HepG2 (cell line): ENCODE results near the gene DPCD. TPM values are rescaled to one million over a fixed set of nuclear protein-coding genes. Genes with fewer than 3 reads are reported as not detected.

Source experiments
- ATAC-seq: fragments of 200-7000 bp; cut with Tn5 transposase; 3 replicates; pipeline ENCODE4 v1.9.1; 2020; ENCODE audit warnings: mild to moderate bottlenecking, moderate library complexity
- BruUV-seq: library from RNA; stranded (reverse); fragments of 400-500 nt; replicated peaks from 2 replicates; lab custom pipeline; 2021; lab: Mats Ljungman, UMichigan
- CTCF ChIA-PET: fragments of 300-600 bp; formaldehyde crosslinking; extraction: SDS; loops from one replicate; lab custom pipeline; 2021; ENCODE audit warnings: low total read pairs, inconsistent platforms, low intra/inter-chr PET ratio; lab: Yijun Ruan, JAX
- POLR2A ChIA-PET: fragments of 350-600 bp; sonication (Branson Sonifier 250); formaldehyde crosslinking; loops from one replicate; lab custom pipeline; 2020; ENCODE audit warnings: antibody characterized with exemption, inconsistent platforms; lab: Yijun Ruan, JAX
- DNase-seq: peaks from one replicate; pipeline ENCODE4 v3.0.0-alpha.2; 2015; ENCODE audit warnings: low spot score
- FAIRE-seq: peaks from 3 replicates; lab custom pipeline; 2011; peaks lifted over from hg19 to GRCh38; lab: Jason Lieb, UNC
- H2AFZ ChIP-seq: one replicate; pipeline ENCODE4 v1.6.1; 2011; ENCODE audit warnings: low read length, inconsistent platforms
- H3K27ac ChIP-seq: fragments of 300-600 bp; 3 replicates; pipeline ENCODE4 v1.8.0; 2011; ENCODE audit warnings: mixed run types, mild to moderate bottlenecking, mixed read lengths, low read length, inconsistent platforms; ENCODE audit not compliant: insufficient read depth; ENCODE audit errors: extremely low read length
- H3K27me3 ChIP-seq, 2 experiments: fragments of 200-600 bp in 1 of 2; 2 replicates in 1 of 2; 3 replicates in 1 of 2; pipeline versions ENCODE4 v1.6.0 to v1.8.0; 2011; ENCODE audit warnings: low read length in 2 of 2, mild to moderate bottlenecking in 2 of 2, moderate library complexity in 2 of 2, inconsistent platforms in 1 of 2; ENCODE audit not compliant: insufficient read depth in 2 of 2, control insufficient read depth in 1 of 2
- H3K36me3 ChIP-seq, 2 experiments: fragments of 200-600 bp in 1 of 2; replicated peaks in 1 of 2; 2 replicates in 1 of 2; 3 replicates in 1 of 2; pipeline versions ENCODE4 v1.5.1 to v1.8.0; 2011; ENCODE audit warnings: low read length in 2 of 2, inconsistent platforms in 1 of 2; ENCODE audit not compliant: insufficient read depth in 2 of 2, control insufficient read depth in 1 of 2
- H3K4me1 ChIP-seq: 2 replicates; pipeline ENCODE4 v1.5.1; 2012; ENCODE audit warnings: low read length, inconsistent platforms; ENCODE audit not compliant: insufficient read depth
- H3K4me2 ChIP-seq: 2 replicates; pipeline ENCODE4 v1.6.0; 2011; ENCODE audit warnings: low read depth, low read length, inconsistent platforms
- H3K4me3 ChIP-seq, 3 experiments: fragments of 200-600 bp in 1 of 3; sonication (generic), shearing (Covaris generic) in 1 of 3; replicated peaks in 1 of 3; 2 replicates each; pipeline ENCODE4 v1.5.1; 2011 to 2016; ENCODE audit warnings: low read length in 3 of 3, inconsistent platforms in 2 of 3, low read depth in 2 of 3, mild to moderate bottlenecking in 2 of 3, control low read depth in 1 of 3, mixed read lengths in 1 of 3; ENCODE audit not compliant: insufficient read depth in 1 of 3
- H3K79me2 ChIP-seq: one replicate; pipeline ENCODE4 v1.6.1; 2011; ENCODE audit warnings: low read length, inconsistent platforms; ENCODE audit not compliant: insufficient read depth
- H3K9ac ChIP-seq: 2 replicates; pipeline ENCODE4 v1.6.0; 2011; ENCODE audit warnings: mild to moderate bottlenecking, low read depth, low read length, inconsistent platforms; ENCODE audit not compliant: insufficient read depth
- H3K9me3 ChIP-seq: 2 replicates; pipeline ENCODE4 v1.5.1; 2012; ENCODE audit warnings: mild to moderate bottlenecking, low read length
- H4K20me1 ChIP-seq: 2 replicates; pipeline ENCODE4 v1.6.0; 2011; ENCODE audit warnings: inconsistent platforms, mild to moderate bottlenecking, low read length, moderate library complexity; ENCODE audit not compliant: insufficient read depth
- BHLHE40 ChIP-seq: IDR thresholded peaks from 2 replicates; pipeline ENCODE4 v1.6.1; 2011; ENCODE audit warnings: low read length, improper control_type of control experiment
- GPN1 ChIP-seq: sonication (generic); formaldehyde crosslinking; IDR thresholded peaks from 2 replicates; pipeline ENCODE4 v1.5.1; 2020; ENCODE audit warnings: missing genetic modification reagents, borderline replicate concordance
- MYNN ChIP-seq: sonication (generic); formaldehyde crosslinking; IDR thresholded peaks from 2 replicates; pipeline ENCODE4 v1.4.0; 2020; ENCODE audit warnings: mild to moderate bottlenecking, low read depth, missing genetic modification reagents
- NFYB ChIP-seq: sonication (generic); formaldehyde crosslinking; IDR thresholded peaks from 2 replicates; pipeline ENCODE4 v1.4.0; 2020; ENCODE audit warnings: missing genetic modification reagents
- SCMH1 ChIP-seq: sonication (generic); formaldehyde crosslinking; IDR thresholded peaks from 2 replicates; pipeline ENCODE4 v1.9.0; 2021; ENCODE audit warnings: missing genetic modification reagents, mild to moderate bottlenecking, borderline replicate concordance
- SNAI1 ChIP-seq: sonication (generic); formaldehyde crosslinking; IDR thresholded peaks from 2 replicates; pipeline ENCODE4 v1.5.0; 2020; ENCODE audit warnings: mild to moderate bottlenecking, missing genetic modification reagents, borderline replicate concordance
- ZBTB21 ChIP-seq: sonication (generic); formaldehyde crosslinking; IDR thresholded peaks from 2 replicates; pipeline ENCODE4 v1.4.0; 2020; ENCODE audit warnings: missing genetic modification reagents
- ZFP37 ChIP-seq: sonication (generic); formaldehyde crosslinking; IDR thresholded peaks from 2 replicates; pipeline ENCODE4 v1.4.0; 2020; ENCODE audit warnings: missing genetic modification reagents, borderline replicate concordance
- ZNF101 ChIP-seq: sonication (generic); formaldehyde crosslinking; IDR thresholded peaks from 2 replicates; pipeline ENCODE4 v1.4.0; 2020; ENCODE audit warnings: mild to moderate bottlenecking, low read depth, missing genetic modification reagents, borderline replicate concordance
- ZNF124 ChIP-seq: sonication (generic); formaldehyde crosslinking; IDR thresholded peaks from 2 replicates; pipeline ENCODE4 v1.4.0; 2020; ENCODE audit warnings: missing genetic modification reagents
- ZNF180 ChIP-seq: sonication (generic); formaldehyde crosslinking; IDR thresholded peaks from 2 replicates; pipeline ENCODE4 v1.4.0; 2020; ENCODE audit warnings: low read depth, missing genetic modification reagents, borderline replicate concordance
- ZNF263 ChIP-seq: sonication (generic); formaldehyde crosslinking; IDR thresholded peaks from 2 replicates; pipeline ENCODE4 v1.4.0; 2020; ENCODE audit warnings: missing genetic modification reagents
- ZNF496 ChIP-seq: sonication (generic); formaldehyde crosslinking; IDR thresholded peaks from 2 replicates; pipeline ENCODE4 v1.8.1; 2023; ENCODE audit warnings: mild to moderate bottlenecking, moderate library complexity, missing genetic modification reagents; ENCODE audit not compliant: insufficient replicate concordance
- ZNF556 ChIP-seq: sonication (generic); formaldehyde crosslinking; IDR thresholded peaks from 2 replicates; pipeline ENCODE4 v1.4.0; 2020; ENCODE audit warnings: mild to moderate bottlenecking, missing genetic modification reagents, borderline replicate concordance
- ZNF576 ChIP-seq: sonication (generic); formaldehyde crosslinking; IDR thresholded peaks from 2 replicates; pipeline ENCODE4 v1.4.0; 2020; ENCODE audit warnings: mild to moderate bottlenecking, missing genetic modification reagents
- ZNF788 ChIP-seq: sonication (generic); formaldehyde crosslinking; IDR thresholded peaks from 2 replicates; pipeline ENCODE4 v1.5.0; 2020; ENCODE audit warnings: mild to moderate bottlenecking, missing genetic modification reagents, borderline replicate concordance
- WGBS: methylation state at CpG from one replicate; pipeline ENCODE4 v1.1.6; 2017; ENCODE audit warnings: low lambda C conversion rate; 5-methylcytosine and 5-hydroxymethylcytosine counted together
- in situ Hi-C: cut with HindIII; loops from 2 replicates; pipeline ENCODE4 v1.10.0; 2017; ENCODE audit warnings: low pct_unique_long_range_greater_than_20kb; ENCODE audit not compliant: extremely low pct_ligation_motif_present
- intact Hi-C: fragments of 100-400 bp; cut with micrococcal nuclease; formaldehyde crosslinking; loops from one replicate; pipeline ENCODE4 v1.10.0; 2022; ENCODE audit not compliant: unreplicated experiment
- polyA plus RNA-seq, 8 experiments: library from polyadenylated mRNA; depleted of rRNA in 3 of 8; stranded (reverse) in 7 of 8; unstranded in 1 of 8; fragments of >200 nt; fragmentation: Illumina TruSeq in 4 of 8; extraction: Trizol in 4 of 8; gene quantifications; 2 replicates each; pipeline versions ENCODE4 v1.2.1 to v1.2.3, GENCODE V29; 2011 to 2016; ENCODE audit warnings: low read depth in 4 of 8, missing spikeins in 1 of 8, mixed read lengths in 1 of 8; ENCODE audit not compliant: insufficient read depth in 1 of 8
- total RNA-seq, 5 experiments: library from RNA; depleted of rRNA; stranded (reverse); fragments of >200 nt; fragmentation: Illumina TruSeq; extraction: Trizol; gene quantifications; 2 replicates each; pipeline ENCODE4 v1.2.3, GENCODE V29; 2016; ENCODE audit warnings: low read depth in 1 of 5
- TF ChIP-seq, protein P1 (sequence below): sonication (generic); formaldehyde crosslinking; IDR thresholded peaks from 2 replicates; pipeline ENCODE4 v1.8.1; 2022; ENCODE audit warnings: mild to moderate bottlenecking, missing genetic modification reagents

DPCD gene
- total and polyA plus RNA-seq, 2 of the 13 experiments (the other 11 are each of a cell fraction or from before 2014, with no cell fraction given) = 25.2 to 27.0 TPM

- no peak for FAIRE-seq
- in situ Hi-C loops (no loop called here), intact Hi-C loops (no loop called here)
These were observed 67.4 kb downstream of the DPCD start for GRCh38 chr10:101655570-101655969.

More at GRCh38 chr10:101655570-101655969, 67.4 kb downstream of the DPCD start:
- WGBS = 78% methylated on average over 6 of the region's 6 CpGs
- no peak overlapping the region for H3K4me2 ChIP-seq
- no peaks in the 10 kb centered on the region for H3K27me3 ChIP-seq
- H3K79me2 ChIP-seq = no peaks in the 10 kb centered on the region
- no peaks in the 10 kb centered on the region for H4K20me1 ChIP-seq
- no peak for DNase-seq
- H3K36me3 ChIP-seq = peaks cover 5 to 29% of the 10 kb centered on the region in 2 experiments; a peak in 3 of 5 replicates
- ATAC-seq = no peak
- ChIA-PET POLR2A (no interaction called here), CTCF (no interaction called here)
- no peak overlapping the region for H3K4me3 ChIP-seq
- no peaks in the 10 kb centered on the region for H3K4me1 ChIP-seq
- no peaks in the 10 kb centered on the region for H3K9me3 ChIP-seq
- no peak overlapping the region for H3K9ac ChIP-seq
- H2AFZ ChIP-seq = no peak overlapping the region
- TF ChIP-seq SNAI1 (CRISPR knock-in tag) (no peak), ZNF124 (CRISPR knock-in tag) (no peak), GPN1 (CRISPR knock-in tag) (no peak), ZNF496 (no peak), ZBTB21 (CRISPR knock-in tag) (no peak), MYNN (CRISPR knock-in tag) (no peak), ZNF101 (CRISPR knock-in tag) (no peak), ZFP37 (no peak), ZNF576 (CRISPR knock-in tag) (no peak), ZNF180 (CRISPR knock-in tag) (no peak), BHLHE40 (no peak), NFYB (CRISPR knock-in tag) (no peak), ZNF263 (CRISPR knock-in tag) (no peak), ZNF788 (CRISPR knock-in tag) (no peak), ZNF556 (CRISPR knock-in tag) (no peak), SCMH1 (CRISPR knock-in tag) (no peak)
- TF ChIP-seq, protein P1, sequence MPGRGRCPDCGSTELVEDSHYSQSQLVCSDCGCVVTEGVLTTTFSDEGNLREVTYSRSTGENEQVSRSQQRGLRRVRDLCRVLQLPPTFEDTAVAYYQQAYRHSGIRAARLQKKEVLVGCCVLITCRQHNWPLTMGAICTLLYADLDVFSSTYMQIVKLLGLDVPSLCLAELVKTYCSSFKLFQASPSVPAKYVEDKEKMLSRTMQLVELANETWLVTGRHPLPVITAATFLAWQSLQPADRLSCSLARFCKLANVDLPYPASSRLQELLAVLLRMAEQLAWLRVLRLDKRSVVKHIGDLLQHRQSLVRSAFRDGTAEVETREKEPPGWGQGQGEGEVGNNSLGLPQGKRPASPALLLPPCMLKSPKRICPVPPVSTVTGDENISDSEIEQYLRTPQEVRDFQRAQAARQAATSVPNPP (CRISPR knock-in tag) = no peak
- H3K27ac ChIP-seq = no peak overlapping the region
- no TSS peak for BruUV-seq
